ENCODE data around the gene DMRT3. TPM values are rescaled to one million over a fixed set of nuclear protein-coding genes. Genes with fewer than 3 reads are reported as not detected.
A peak's percentile ranks its signal among the peaks of the same experiment; 100 is the strongest.

The DMRT3 gene
- total and polyA plus RNA-seq, 2 of the 8 experiments (the other 6 are each of a cell fraction or from before 2014, with no cell fraction given), result not detected

DNA sequence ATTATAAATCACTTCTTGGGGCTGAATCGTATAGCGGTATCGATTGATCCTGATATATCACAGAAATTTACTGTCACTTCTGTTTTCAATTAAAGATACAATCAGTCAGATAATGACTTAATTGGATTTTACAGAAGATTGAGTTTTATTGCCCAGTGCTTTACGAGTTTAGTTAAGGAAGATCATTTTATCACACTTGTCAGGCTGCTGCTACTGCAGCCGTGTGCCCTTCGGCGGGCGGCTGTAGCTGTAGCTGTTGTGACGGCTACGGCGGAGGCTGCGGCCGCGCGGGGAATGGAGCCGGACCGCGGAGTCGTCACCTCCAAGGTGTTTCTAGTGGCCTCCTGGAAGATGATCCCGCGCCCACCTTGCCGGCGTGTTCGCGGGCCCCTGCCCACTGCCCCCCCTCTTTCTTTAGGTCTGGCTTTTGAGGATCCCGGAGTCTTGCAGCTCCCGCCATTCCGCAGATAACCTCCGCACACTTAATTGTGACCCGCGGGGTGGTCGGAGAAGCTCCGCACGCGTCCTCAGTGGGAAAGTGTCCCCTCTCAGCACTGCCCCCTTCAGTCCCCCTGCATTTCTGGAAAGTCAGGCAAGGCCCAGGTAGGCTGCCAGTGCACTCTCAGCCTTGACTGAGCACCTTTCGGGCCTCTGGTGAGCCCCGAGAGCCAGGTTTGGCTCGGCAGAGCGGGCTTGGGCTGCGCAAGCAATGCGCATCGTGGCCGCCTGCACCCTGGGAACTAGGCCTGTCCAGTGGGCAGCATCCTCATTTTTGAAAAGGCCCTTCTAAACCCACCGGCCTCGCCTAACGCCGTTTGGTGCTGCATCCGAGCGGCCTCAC, 6.9 kb upstream of the DMRT3 start (continued):
- no peak for TF ChIP-seq TEAD4 (IDR thresholded peaks at IDR 0.05; ENCODE audit: low read depth, low read length)
- TF ChIP-seq HDAC2 (IDR thresholded peaks at IDR 0.05; ENCODE audit: borderline replicate concordance in 1 of 2, low read depth in 2 of 2, low read length in 2 of 2), result no peak
- no peak for TF ChIP-seq KDM5A (IDR thresholded peaks at IDR 0.05; ENCODE audit: low read length)
- TF ChIP-seq TAF7 (optimal IDR thresholded peaks at IDR 0.05; ENCODE audit: borderline replicate concordance, low read depth, low read length), result no peak
- no peak for TF ChIP-seq NANOG (IDR thresholded peaks at IDR 0.05; ENCODE audit: insufficient read depth, low read depth, low read length, poor library complexity, severe bottlenecking)
- no peak for TF ChIP-seq SIRT6 (IDR thresholded peaks at IDR 0.05; ENCODE audit: low read length)
- TF ChIP-seq TBP (IDR thresholded peaks at IDR 0.05; ENCODE audit: low read depth, low read length), result no peak
- no peak for TF ChIP-seq SAP30 (IDR thresholded peaks at IDR 0.05; ENCODE audit: insufficient read depth, insufficient replicate concordance, low read length)
- TF ChIP-seq HDAC6 (IDR thresholded peaks at IDR 0.05; ENCODE audit: low read depth, low read length), result no peak
- no peak for TF ChIP-seq TCF12 (IDR thresholded peaks at IDR 0.05; ENCODE audit: low read depth, low read length)
- TF ChIP-seq, protein P1, sequence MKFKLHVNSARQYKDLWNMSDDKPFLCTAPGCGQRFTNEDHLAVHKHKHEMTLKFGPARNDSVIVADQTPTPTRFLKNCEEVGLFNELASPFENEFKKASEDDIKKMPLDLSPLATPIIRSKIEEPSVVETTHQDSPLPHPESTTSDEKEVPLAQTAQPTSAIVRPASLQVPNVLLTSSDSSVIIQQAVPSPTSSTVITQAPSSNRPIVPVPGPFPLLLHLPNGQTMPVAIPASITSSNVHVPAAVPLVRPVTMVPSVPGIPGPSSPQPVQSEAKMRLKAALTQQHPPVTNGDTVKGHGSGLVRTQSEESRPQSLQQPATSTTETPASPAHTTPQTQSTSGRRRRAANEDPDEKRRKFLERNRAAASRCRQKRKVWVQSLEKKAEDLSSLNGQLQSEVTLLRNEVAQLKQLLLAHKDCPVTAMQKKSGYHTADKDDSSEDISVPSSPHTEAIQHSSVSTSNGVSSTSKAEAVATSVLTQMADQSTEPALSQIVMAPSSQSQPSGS (IDR thresholded peaks at IDR 0.05; ENCODE audit: low read length), result no peak
- TF ChIP-seq, protein P2, sequence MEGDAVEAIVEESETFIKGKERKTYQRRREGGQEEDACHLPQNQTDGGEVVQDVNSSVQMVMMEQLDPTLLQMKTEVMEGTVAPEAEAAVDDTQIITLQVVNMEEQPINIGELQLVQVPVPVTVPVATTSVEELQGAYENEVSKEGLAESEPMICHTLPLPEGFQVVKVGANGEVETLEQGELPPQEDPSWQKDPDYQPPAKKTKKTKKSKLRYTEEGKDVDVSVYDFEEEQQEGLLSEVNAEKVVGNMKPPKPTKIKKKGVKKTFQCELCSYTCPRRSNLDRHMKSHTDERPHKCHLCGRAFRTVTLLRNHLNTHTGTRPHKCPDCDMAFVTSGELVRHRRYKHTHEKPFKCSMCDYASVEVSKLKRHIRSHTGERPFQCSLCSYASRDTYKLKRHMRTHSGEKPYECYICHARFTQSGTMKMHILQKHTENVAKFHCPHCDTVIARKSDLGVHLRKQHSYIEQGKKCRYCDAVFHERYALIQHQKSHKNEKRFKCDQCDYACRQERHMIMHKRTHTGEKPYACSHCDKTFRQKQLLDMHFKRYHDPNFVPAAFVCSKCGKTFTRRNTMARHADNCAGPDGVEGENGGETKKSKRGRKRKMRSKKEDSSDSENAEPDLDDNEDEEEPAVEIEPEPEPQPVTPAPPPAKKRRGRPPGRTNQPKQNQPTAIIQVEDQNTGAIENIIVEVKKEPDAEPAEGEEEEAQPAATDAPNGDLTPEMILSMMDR (IDR thresholded peaks at IDR 0.05; ENCODE audit: control extremely low read depth in 1 of 3, insufficient read depth in 1 of 3, low read depth in 1 of 3, low read length in 3 of 3), result peak; percentile 24 to 63 (median 57)
- no peak for TF ChIP-seq ZNF274 (IDR thresholded peaks at IDR 0.05; ENCODE audit: borderline replicate concordance, extremely low read depth, low read length)
- TF ChIP-seq SP4 (IDR thresholded peaks at IDR 0.05; ENCODE audit: low read length), result no peak
- TF ChIP-seq RNF2 (IDR thresholded peaks at IDR 0.05; ENCODE audit: borderline replicate concordance, low read depth, low read length, missing control alignments, poor library complexity, severe bottlenecking), result peak; percentile 96
- TF ChIP-seq SUZ12 (IDR thresholded peaks at IDR 0.05; ENCODE audit: low read length), result peak; percentile 87
- no peak for TF ChIP-seq RXRA (IDR thresholded peaks at IDR 0.05; ENCODE audit: insufficient read depth, low read depth, low read length)
